ENCODE measurements around the gene NOL9. TPM values are rescaled to one million over a fixed set of nuclear protein-coding genes. Genes with fewer than 3 reads are reported as not detected.

NOL9 gene
- total and polyA plus RNA-seq, 9 of the 15 experiments (the other 6 are each of a cell fraction or from before 2014, with no cell fraction given): 5.6 to 76.5 (median 47.3) TPM

DNA sequence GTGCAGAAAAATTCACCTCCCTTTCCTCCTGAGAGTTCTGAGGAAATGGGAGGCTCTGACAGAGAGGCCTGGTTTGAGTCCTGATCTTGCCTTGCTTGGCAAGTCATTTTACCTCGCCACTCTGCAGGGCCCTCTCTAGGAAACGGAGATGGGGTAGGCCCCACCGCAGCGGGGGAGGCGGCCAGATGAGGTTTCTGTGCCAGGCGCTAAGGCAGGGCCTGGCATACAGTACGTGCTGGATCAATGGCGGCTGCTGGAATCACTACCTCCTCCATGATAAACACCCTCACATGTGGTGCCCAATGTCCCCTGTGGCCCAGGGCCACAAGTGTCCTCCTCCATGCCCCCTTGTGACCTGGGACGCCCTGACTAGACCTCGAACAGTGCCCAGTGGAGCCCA is 62.3 kb downstream of the NOL9 start (continued):
- TF ChIP-seq, protein P1, sequence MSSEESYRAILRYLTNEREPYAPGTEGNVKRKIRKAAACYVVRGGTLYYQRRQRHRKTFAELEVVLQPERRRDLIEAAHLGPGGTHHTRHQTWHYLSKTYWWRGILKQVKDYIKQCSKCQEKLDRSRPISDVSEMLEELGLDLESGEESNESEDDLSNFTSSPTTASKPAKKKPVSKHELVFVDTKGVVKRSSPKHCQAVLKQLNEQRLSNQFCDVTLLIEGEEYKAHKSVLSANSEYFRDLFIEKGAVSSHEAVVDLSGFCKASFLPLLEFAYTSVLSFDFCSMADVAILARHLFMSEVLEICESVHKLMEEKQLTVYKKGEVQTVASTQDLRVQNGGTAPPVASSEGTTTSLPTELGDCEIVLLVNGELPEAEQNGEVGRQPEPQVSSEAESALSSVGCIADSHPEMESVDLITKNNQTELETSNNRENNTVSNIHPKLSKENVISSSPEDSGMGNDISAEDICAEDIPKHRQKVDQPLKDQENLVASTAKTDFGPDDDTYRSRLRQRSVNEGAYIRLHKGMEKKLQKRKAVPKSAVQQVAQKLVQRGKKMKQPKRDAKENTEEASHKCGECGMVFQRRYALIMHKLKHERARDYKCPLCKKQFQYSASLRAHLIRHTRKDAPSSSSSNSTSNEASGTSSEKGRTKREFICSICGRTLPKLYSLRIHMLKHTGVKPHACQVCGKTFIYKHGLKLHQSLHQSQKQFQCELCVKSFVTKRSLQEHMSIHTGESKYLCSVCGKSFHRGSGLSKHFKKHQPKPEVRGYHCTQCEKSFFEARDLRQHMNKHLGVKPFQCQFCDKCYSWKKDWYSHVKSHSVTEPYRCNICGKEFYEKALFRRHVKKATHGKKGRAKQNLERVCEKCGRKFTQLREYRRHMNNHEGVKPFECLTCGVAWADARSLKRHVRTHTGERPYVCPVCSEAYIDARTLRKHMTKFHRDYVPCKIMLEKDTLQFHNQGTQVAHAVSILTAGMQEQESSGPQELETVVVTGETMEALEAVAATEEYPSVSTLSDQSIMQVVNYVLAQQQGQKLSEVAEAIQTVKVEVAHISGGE (CRISPR knock-in tag; IDR thresholded peaks at IDR 0.05): no peak

DNA sequence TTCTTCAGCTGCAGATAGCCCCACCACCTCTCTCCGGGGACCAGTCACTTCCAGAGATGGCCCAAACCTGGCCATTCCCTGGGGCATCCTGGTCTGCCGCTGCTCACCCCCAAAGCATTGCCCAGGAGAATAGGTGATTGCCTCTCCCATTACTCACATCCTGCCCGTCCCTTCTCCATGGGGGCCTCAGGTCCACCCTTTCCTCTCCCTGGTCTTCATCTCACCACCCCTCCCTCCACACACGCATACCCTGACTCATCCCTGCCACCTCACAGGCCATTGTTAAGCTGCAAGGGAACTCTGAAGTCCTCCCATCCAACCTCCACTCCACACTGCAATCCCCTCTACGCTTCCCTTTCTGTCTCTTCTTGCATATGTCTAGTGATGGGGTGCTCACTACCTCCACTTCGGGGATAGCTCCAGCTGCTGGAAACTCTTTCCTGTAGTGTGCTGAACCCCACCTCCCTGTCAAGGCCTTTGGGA is 62.8 kb downstream of the NOL9 start, which contains the start of gene PLEKHG5:
Gene PLEKHG5 (minus strand): TSS at position 188 of the 483 bp plus-strand sequence. CDS start 14,096 bp downstream, outside the sequence.
- FAIRE-seq (no peak), ATAC-seq (no peak), DNase-seq (ENCODE audit: extremely low read depth in 1 of 4, low spot score in 3 of 4) (no peak)
- peaks cover 19 to 71% of the 10 kb centered on the region in 2 experiments; a peak in 4 of 5 replicates for H3K27me3 ChIP-seq (ENCODE audit: control insufficient read depth in 2 of 2, insufficient read depth in 2 of 2, low read length in 2 of 2)
- peaks cover 4 to 34% of the 10 kb centered on the region in 2 experiments; a peak in 2 of 5 replicates for H3K4me1 ChIP-seq (replicated peaks in 1 of 2; ENCODE audit: control insufficient read depth in 2 of 2, insufficient read depth in 2 of 2, low read length in 2 of 2)
- POLR2A ChIA-PET: interaction anchor here (0.6 to 2.0 kb wide), 4 partner anchors 9 to 234 kb away, joined by 4 to 8 read pairs (median 4); no protein-coding TSS in a partner anchor
- H2AFZ ChIP-seq (ENCODE audit: low read depth, low read length): peak within 1 kb of the TSS; percentile 80
- H3K9me1 ChIP-seq (ENCODE audit: control insufficient read depth, insufficient read depth, low read length): peaks cover 4% of the 10 kb centered on the region
- H3K4me2 ChIP-seq (ENCODE audit: insufficient read depth, low read length): peak within 1 kb of the TSS; percentile 79; the same call in 1 of the 2 replicates
- no peaks in the 10 kb centered on the region for H3K79me2 ChIP-seq (ENCODE audit: control insufficient read depth, insufficient read depth, low read length)
- intact Hi-C loops (cut with micrococcal nuclease): no loop called here
- 28% methylated on average over 6 of the region's 6 CpGs for WGBS (ENCODE audit: insufficient coverage, low coverage, missing lambda C conversion rate)
- peak within 1 kb of the TSS; percentile 40 for H3K4me3 ChIP-seq
- in situ Hi-C loops (cut with MboI): loop anchor here (10.0 to 25.0 kb wide), 2 partner anchors 143 to 721 kb away; no protein-coding TSS in a partner anchor
- H3K36me3 ChIP-seq (ENCODE audit: control insufficient read depth, insufficient read depth, low read length): no peaks in the 10 kb centered on the region
- no peak within 1 kb of the TSS for H3K27ac ChIP-seq (ENCODE audit: extremely low read depth, low read depth, low read length)
- H3K9ac ChIP-seq (ENCODE audit: insufficient read depth in 1 of 2, low read depth in 2 of 2, low read length in 2 of 2): peak within 1 kb of the TSS in 1 of 2 experiments; percentile 66; a peak in 2 of 4 replicates
- H3K9me3 ChIP-seq (replicated peaks; ENCODE audit: control insufficient read depth, insufficient read depth, low read depth, low read length): no peaks in the 10 kb centered on the region
- BruUV-seq (replicated peaks): no TSS peak
- CTCF ChIA-PET (ENCODE audit: low intra/inter-chr PET ratio): no interaction called here
- H4K20me1 ChIP-seq (replicated peaks; ENCODE audit: control insufficient read depth, insufficient read depth, low read length): peaks cover 32% of the 10 kb centered on the region
- TF ChIP-seq, protein P2, sequence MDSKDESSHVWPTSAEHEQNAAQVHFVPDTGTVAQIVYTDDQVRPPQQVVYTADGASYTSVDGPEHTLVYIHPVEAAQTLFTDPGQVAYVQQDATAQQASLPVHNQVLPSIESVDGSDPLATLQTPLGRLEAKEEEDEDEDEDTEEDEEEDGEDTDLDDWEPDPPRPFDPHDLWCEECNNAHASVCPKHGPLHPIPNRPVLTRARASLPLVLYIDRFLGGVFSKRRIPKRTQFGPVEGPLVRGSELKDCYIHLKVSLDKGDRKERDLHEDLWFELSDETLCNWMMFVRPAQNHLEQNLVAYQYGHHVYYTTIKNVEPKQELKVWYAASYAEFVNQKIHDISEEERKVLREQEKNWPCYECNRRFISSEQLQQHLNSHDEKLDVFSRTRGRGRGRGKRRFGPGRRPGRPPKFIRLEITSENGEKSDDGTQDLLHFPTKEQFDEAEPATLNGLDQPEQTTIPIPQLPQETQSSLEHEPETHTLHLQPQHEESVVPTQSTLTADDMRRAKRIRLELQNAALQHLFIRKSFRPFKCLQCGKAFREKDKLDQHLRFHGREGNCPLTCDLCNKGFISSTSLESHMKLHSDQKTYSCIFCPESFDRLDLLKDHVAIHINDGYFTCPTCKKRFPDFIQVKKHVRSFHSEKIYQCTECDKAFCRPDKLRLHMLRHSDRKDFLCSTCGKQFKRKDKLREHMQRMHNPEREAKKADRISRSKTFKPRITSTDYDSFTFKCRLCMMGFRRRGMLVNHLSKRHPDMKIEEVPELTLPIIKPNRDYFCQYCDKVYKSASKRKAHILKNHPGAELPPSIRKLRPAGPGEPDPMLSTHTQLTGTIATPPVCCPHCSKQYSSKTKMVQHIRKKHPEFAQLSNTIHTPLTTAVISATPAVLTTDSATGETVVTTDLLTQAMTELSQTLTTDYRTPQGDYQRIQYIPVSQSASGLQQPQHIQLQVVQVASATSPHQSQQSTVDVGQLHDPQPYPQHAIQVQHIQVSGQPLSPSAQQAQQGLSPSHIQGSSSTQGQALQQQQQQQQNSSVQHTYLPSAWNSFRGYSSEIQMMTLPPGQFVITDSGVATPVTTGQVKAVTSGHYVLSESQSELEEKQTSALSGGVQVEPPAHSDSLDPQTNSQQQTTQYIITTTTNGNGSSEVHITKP (IDR thresholded peaks at IDR 0.05; ENCODE audit: partially characterized antibody): peak; percentile 4
- no peak for TF ChIP-seq NR2C2 (CRISPR knock-in tag; IDR thresholded peaks at IDR 0.05)
- no peak for TF ChIP-seq NR2C2 (tag; IDR thresholded peaks at IDR 0.05)
- TF ChIP-seq ELF4 (CRISPR knock-in tag; IDR thresholded peaks at IDR 0.05): 0 out of 2 replicates have a peak, but pooled peaks have one; percentile 12
